Endometrial microvascular endothelial cells (primary cell): ENCODE data around the gene CMSS1. TPM values are rescaled to one million over a fixed set of nuclear protein-coding genes. Genes with fewer than 3 reads are reported as not detected.

Experiments used
- in situ Hi-C: cut with HindIII; loops from 2 replicates; pipeline ENCODE4 v1.10.0; 2017; ENCODE audit warnings: low sequenced_read_pairs, low pct_unique_long_range_greater_than_20kb; ENCODE audit errors: inconsistent ontology term
- total RNA-seq: library from RNA; depleted of rRNA; stranded (reverse); fragments of >200 nt; gene quantifications from one replicate; pipeline ENCODE4 v1.2.3, GENCODE V29; 2015; ENCODE audit errors: inconsistent ontology term

The CMSS1 gene
- total RNA-seq, 1 donor from 2014 or later = 13.2 TPM

GRCh38 chr3:99845999-99846398, 28.3 kb downstream of the CMSS1 start:
- in situ Hi-C loops = no loop called here

DNA sequence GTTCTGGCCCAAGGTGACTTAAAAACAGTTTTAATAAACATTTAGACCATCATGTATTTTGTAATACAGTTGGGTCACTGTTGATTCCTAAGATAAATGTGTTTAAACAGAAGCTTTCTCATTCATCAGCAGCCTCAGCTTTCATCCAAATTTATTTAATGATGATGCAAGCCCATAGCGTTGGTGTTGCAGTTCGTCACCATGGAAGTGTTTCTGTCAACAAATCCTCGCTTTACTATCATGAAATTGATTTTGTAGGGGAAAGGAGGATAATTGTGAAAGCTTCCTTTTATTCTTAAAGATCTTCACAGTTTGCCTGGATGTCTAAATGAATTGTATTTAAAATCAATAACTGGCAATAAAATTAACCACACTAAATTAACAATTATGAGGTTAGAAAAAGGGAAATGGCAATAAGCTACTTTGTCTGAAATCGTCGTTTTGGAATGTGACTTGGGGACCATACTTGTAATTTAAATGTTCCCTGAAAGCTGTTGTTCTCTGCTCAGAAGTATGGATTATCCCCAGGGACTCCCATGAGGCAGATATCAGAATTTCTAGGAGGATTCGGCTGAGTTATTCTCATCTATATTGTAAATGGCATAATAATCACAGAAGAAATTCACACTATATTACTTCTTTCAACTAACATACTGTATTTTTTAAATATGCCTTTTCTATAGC, 29.0 kb downstream of the CMSS1 start:
- in situ Hi-C loops = no loop called here

DNA sequence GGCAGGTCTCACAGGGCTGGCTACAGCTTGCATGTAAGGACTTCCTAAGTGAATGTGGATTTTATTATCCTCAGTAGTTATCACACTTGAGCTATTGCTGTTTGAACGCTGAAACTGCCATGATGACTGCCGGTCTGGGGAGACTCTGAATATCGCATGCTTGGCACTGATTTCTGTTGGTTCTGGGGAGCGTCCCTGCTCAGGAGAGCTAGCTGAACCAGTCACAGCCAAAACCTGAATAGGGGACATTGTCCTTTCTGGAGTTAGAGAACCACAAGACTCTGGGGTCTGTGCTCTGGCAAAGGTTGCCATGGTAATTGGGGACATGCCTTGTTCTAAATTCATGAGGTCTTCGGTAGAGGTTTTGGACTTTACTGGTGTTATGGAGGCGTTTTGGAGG, 30.8 kb downstream of the CMSS1 start:
- in situ Hi-C loops = no loop called here

GRCh38 chr3:99850608-99851007, 32.9 kb downstream of the CMSS1 start:
- in situ Hi-C loops = no loop called here

GRCh38 chr3:99851955-99852354, 34.3 kb downstream of the CMSS1 start:
- in situ Hi-C loops = no loop called here

DNA sequence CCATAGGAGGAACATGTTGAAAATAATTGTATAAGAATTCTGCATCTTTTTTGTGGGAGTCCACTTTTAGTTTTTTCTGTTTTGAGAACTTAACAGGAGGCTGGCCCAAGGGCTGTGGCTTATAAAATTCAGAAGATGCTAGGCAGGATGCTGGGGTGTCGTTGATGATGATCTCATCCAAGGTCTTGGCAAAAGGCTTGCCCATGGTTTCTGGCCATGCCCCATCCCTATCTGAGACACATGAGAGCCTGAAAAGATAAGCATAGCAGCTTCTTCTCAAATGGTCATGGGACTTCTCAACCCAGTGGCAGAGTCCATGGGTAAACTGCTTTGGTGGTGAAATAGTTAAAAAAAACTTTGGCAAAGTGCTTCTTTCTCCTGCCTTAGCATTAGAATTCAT, 35.2 kb downstream of the CMSS1 start:
- in situ Hi-C loops = no loop called here

GRCh38 chr3:99854756-99855298, 37.2 kb downstream of the CMSS1 start:
- in situ Hi-C loops = no loop called here

DNA sequence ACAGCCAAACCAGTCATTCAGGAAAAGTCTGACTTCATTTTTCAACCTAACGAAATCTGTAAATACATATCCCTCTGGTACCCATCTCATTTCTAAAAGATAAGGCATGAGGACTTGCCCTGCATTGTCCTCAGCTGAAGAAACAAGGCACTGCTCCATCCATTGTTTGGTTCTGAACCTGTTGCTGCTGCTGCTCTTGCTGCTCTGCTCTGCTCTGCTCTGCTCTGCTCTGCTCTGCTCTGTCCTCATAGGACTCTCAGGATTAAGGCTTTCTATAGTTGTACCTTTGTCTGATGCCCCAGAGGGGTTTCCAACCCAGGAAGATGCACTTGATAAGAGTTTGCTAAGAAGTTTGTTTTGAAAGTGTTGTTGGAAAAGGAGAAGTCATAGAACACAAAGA, 38.2 kb downstream of the CMSS1 start:
- in situ Hi-C loops = no loop called here

GRCh38 chr3:99856437-99857220, 39.0 kb downstream of the CMSS1 start:
- in situ Hi-C loops = no loop called here

DNA sequence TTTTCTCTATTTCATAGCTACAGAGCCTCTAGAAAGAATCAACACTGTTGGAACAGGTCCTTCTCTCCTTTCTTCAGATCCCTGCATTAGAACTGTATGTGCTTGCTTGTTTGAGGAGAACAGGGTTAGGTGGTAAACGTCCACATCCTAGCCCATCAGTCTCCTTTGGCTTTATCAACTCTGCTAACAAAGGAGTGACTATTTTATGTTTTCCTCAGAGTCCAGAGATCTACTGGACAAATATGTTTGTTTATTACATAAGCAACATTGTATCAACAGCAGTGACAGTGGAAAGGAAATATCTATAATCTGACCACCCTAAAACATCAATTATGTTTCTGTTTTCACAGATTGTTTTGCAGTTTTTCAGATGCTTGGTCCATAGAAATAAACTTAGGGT, 39.6 kb downstream of the CMSS1 start:
- in situ Hi-C loops = no loop called here

DNA sequence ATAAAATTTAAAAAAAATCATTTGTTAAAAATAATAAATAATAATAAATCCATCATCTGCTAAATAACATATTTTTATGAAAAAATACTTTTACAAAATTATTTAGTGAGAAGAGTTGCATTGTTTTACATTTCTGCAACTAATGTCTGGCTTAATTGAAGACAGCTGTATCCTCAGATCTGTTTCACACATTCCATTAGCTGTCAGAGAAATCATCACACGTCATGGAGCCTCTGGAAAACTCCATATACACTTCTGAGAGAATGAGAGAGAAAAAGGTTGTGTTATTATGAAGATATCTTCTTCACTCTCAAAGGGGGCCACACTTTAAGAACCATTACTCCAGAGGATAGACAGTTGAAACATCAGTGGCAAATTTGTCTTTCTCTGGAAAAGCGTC, 40.8 kb downstream of the CMSS1 start:
- in situ Hi-C loops = no loop called here

DNA sequence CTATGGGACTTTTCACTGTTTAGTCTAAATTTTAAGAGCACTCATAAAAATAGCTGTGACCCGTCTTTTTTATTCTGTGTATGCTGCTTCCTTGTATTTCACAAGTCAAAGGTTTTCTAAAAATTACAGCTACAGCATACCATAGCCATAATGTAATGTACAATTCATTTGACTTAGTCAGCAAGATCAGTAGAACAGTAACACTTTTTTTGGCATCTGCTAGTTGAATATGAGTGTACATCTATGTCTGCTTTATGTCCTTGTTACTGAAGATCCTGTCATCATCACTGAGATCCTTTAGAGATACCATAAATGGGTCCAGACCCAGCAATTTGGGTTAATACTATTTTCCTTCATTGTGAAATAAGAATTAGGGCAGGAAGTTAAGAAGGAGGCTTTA, 42.2 kb downstream of the CMSS1 start:
- in situ Hi-C loops = no loop called here

DNA sequence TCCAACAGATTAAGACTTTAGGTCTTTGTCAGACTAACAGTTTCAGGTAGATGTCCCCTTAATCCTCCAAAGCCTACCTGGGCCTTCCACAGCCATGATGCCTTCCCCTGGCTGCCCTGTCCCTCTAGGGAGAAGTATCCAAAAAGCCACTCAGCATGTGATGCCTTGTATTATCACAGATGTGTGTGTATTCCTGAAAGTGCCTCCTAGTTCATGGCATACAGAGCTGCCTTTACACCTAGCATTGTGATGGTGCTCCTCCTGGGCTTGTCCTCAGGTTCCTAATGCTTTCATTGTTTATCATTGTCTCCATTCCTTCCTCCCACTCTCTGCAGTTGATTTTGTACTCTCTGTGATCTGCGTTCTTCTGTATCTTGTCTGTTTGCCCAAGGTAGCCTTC, 43.6 kb downstream of the CMSS1 start:
- in situ Hi-C loops = no loop called here

DNA sequence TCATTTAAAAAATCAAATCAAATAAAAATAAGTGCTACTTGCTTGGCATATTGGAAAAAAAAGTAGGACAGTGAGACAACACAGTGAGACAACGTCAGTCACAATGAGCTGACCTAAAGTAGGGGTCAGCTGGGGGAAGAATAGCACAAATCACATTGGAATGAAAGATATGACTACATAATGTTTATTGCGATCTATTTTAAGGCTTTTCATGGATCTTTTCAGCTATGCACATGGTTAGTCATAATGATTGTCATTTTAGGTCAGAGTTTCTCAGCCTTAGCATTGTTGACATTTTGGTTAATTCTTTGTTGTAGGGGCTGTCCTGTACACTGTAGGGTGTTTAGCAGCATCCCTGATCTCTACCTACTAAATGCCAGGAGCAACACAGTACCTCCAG, 44.5 kb downstream of the CMSS1 start:
- in situ Hi-C loops = no loop called here

GRCh38 chr3:99863002-99863401, 45.3 kb downstream of the CMSS1 start:
- in situ Hi-C loops = no loop called here

DNA sequence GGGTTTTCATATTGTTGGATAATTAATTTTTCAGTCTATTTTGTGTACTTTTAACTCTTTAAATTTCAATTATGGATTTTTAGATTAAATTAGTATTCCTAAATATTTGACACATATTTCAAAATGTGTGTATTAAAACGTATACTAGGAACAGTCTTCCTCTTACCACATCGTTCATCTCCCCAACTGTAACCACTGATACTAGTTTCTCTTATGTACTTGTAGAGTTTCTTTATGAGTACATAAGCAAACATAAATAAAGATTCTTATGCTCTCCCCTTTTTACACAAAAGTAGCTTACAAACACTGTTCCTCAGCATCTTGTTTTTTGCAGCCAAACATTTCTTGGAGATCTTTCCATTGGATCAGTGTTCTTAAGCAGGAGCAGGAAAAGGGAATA, 45.9 kb downstream of the CMSS1 start:
- in situ Hi-C loops = no loop called here

DNA sequence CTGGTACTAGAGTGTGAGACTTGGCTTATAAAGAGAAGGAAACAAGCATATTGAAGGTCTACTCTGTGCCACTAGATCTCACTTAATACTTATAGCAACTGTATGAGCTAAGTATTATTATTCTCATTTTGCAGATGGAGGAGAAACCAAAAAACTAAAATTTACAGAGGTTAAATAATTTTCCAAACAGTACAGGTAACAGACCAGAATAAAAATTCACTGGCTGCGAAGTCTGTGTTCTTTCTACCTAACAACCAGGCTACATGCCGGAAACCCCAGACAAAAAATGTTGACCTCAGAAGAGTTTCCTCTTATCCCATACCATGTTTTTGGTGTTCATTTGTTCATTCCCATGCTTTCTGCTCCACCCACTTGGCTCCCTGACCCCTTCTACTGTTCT, 46.6 kb downstream of the CMSS1 start:
- in situ Hi-C loops = no loop called here

- in situ Hi-C loops = no loop called here
Observed at GRCh38 chr3:99865321-99865720, 47.7 kb downstream of the CMSS1 start.

DNA sequence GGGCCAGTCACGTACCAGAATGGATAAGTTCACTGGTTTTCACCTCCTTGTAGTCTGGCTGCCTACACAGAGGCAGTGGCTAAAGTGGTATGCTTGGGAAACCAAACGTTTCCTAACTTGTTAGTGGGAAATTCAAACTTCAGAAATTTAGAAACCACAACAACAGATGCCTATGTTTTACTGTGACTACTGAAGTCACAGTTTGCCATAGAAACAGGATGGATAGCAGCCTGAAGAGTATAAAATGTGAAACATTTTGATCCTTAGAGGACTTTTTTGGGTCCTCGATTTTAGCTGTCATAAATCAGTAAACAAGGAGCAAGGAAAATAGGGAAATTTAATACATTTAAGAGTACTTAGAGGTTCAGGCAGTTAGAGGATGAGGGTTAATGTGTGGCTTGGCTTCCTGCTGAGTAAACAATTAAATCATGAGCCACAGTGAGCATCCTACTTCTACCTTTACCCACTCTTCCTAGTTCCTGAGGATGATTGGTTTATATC, 48.6 kb downstream of the CMSS1 start:
- in situ Hi-C loops = no loop called here
